SU-DHL-6 (cell line): ENCODE results near the gene NIF3L1.

Experiments used
- H2AFZ ChIP-seq: fragments of 200-600 bp; sonication (generic); 2 replicates; pipeline ENCODE4 v1.6.1; 2014; ENCODE audit warnings: low read depth, mild to moderate bottlenecking, moderate library complexity, mixed read lengths, antibody characterized with exemption, low read length; ENCODE audit not compliant: severe bottlenecking
- H3F3A ChIP-seq: fragments of 200-600 bp; shearing (Covaris generic); 2 replicates; pipeline ENCODE4 v1.6.0; 2016; ENCODE audit warnings: antibody characterized with exemption, mild to moderate bottlenecking; ENCODE audit not compliant: insufficient read depth
- H3K27ac ChIP-seq: fragments of 200-600 bp; sonication (generic); 2 replicates; pipeline ENCODE4 v1.5.1; 2016; ENCODE audit warnings: low read depth, mild to moderate bottlenecking, low read length, moderate library complexity, mixed read lengths
- H3K27me3 ChIP-seq: fragments of 200-600 bp; sonication (generic), shearing (Covaris generic); 2 replicates; pipeline ENCODE4 v1.6.0; 2014; ENCODE audit warnings: mild to moderate bottlenecking, low read length
- H3K36me3 ChIP-seq: fragments of 200-600 bp; sonication (generic); 2 replicates; pipeline ENCODE4 v1.6.1; 2014; ENCODE audit warnings: mild to moderate bottlenecking, low read length, mixed read lengths
- H3K4me2 ChIP-seq: fragments of 300-600, 200-600 bp; shearing (Covaris generic), sonication (generic); 2 replicates; pipeline ENCODE4 v1.6.0; 2014; ENCODE audit warnings: low read length, low read depth, mild to moderate bottlenecking; ENCODE audit not compliant: poor library complexity, severe bottlenecking
- H3K4me3 ChIP-seq: fragments of 200-600 bp; sonication (generic); 2 replicates; pipeline ENCODE4 v1.5.1; 2014; ENCODE audit warnings: antibody characterized with exemption, low read length, mild to moderate bottlenecking, mixed read lengths; ENCODE audit not compliant: insufficient read depth, poor library complexity, severe bottlenecking
- H3K79me2 ChIP-seq: fragments of 200-600 bp; sonication (generic); 2 replicates; pipeline ENCODE4 v1.6.1; 2014; ENCODE audit warnings: mild to moderate bottlenecking, low read length, moderate library complexity; ENCODE audit not compliant: insufficient read depth
- H3K9ac ChIP-seq: fragments of 200-600 bp; sonication (generic); 2 replicates; pipeline ENCODE4 v1.7.0; 2014; ENCODE audit warnings: mild to moderate bottlenecking, low read length
- H3K9me2 ChIP-seq: fragments of 200-600 bp; sonication (generic); replicated peaks from 2 replicates; pipeline ENCODE4 v1.6.1; 2014; ENCODE audit warnings: low read length; ENCODE audit not compliant: insufficient read depth
- H3K9me3 ChIP-seq: fragments of 200-600 bp; sonication (generic); 2 replicates; pipeline ENCODE4 v1.6.1; 2014; ENCODE audit warnings: low read length, mixed read lengths; ENCODE audit not compliant: insufficient read depth
- H4K20me1 ChIP-seq: fragments of 200-600 bp; sonication (generic); 2 replicates; pipeline ENCODE4 v1.6.1; 2014; ENCODE audit warnings: low read depth, mild to moderate bottlenecking, antibody characterized with exemption, low read length, moderate library complexity, mixed read lengths
- EZH2phosphoT487 ChIP-seq: fragments of 200-600 bp; sonication (generic), shearing (Covaris generic); conservative IDR thresholded peaks from 2 replicates; pipeline ENCODE4 v1.6.1; 2018; ENCODE audit warnings: mild to moderate bottlenecking, antibody characterized with exemption, low read length, moderate library complexity, mixed read lengths
- TF ChIP-seq, protein P1 (sequence below): fragments of 200-600 bp; sonication (generic); IDR thresholded peaks from one replicate; pipeline ENCODE4 v1.5.1; 2017; ENCODE audit warnings: antibody characterized with exemption, mild to moderate bottlenecking, low read length, moderate library complexity; ENCODE audit not compliant: insufficient read depth, poor library complexity, severe bottlenecking

The NIF3L1 gene

DNA sequence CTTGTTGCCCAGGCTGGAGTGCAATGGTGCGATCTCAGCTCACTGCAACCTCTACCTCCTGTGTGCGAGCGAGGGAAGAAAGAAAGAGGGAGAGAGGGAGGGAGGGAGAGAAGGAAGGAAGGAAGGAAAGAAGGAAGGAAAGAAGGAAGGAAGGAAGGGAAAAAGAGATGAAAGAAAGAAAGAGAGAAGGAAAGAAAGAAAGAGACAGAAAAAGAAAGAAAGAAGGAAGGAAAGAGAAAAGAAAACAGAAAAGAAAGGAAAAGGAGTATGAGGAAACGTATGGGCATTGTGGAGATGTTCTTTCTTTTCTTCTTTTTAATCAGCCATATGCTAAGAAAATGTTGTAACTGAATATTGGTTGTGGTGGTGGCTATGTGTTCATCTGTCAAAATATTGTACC lies 41.2 kb upstream of the NIF3L1 start:
- Histone ChIP-seq H2AFZ (no peak overlapping the region), H3K9ac (no peak overlapping the region), H3F3A (peaks cover 43% of the 10 kb centered on the region), H3K4me2 (no peak overlapping the region), H3K4me3 (no peak overlapping the region), H3K36me3 (peaks cover 9% of the 10 kb centered on the region), H3K79me2 (no peaks in the 10 kb centered on the region), H3K9me3 (no peaks in the 10 kb centered on the region), H3K9me2 (no peaks in the 10 kb centered on the region), H4K20me1 (peaks cover 3% of the 10 kb centered on the region; the same call in 1 of the 2 replicates), H3K27ac (no peak overlapping the region), H3K27me3 (no peaks in the 10 kb centered on the region)
- no peak for TF ChIP-seq EZH2phosphoT487
- TF ChIP-seq, protein P1, sequence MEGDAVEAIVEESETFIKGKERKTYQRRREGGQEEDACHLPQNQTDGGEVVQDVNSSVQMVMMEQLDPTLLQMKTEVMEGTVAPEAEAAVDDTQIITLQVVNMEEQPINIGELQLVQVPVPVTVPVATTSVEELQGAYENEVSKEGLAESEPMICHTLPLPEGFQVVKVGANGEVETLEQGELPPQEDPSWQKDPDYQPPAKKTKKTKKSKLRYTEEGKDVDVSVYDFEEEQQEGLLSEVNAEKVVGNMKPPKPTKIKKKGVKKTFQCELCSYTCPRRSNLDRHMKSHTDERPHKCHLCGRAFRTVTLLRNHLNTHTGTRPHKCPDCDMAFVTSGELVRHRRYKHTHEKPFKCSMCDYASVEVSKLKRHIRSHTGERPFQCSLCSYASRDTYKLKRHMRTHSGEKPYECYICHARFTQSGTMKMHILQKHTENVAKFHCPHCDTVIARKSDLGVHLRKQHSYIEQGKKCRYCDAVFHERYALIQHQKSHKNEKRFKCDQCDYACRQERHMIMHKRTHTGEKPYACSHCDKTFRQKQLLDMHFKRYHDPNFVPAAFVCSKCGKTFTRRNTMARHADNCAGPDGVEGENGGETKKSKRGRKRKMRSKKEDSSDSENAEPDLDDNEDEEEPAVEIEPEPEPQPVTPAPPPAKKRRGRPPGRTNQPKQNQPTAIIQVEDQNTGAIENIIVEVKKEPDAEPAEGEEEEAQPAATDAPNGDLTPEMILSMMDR = no peak

DNA sequence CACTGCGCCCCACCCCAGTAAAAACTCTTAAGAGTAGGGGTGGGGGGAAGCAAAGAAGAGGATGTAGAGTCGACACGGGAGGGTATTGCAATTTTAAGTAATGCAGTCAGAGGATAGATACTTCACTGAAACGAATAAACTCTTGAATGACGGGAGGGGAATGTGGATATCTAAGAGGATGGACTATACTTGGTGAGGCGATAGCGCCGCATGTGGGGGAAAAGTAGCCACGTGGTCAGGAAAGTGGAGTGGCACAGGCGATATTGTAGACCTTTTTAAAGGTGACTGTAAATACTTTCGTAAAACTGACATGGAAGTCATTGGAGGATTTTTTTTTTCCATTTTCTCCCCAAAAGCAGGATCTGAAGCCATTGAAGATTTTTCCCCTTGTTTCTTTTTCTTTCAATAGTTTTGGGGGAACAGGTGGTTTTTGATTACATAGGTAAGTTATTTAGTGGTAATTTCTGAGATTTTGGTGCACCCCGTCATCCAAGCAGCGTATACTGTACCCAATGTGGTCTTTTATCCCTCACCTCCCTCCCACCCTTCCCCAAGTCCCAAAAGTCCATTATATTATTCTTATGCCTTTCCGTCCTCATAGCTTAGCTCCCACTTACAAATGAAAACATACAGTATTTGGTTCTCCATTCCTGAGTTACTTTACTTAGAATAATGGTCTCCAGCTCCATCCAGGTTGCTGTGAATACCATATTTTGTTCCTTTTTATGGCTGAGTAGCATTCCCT lies 38.5 kb upstream of the NIF3L1 start:
- Histone ChIP-seq H2AFZ (no peak overlapping the region), H3F3A (peaks cover 64% of the 10 kb centered on the region), H3K9me3 (no peaks in the 10 kb centered on the region), H3K27me3 (no peaks in the 10 kb centered on the region), H3K27ac (no peak overlapping the region), H3K9ac (no peak overlapping the region), H3K4me2 (no peak overlapping the region), H3K4me3 (no peak overlapping the region), H3K36me3 (peaks cover 29% of the 10 kb centered on the region), H3K9me2 (no peaks in the 10 kb centered on the region), H4K20me1 (peaks cover 5% of the 10 kb centered on the region), H3K79me2 (no peaks in the 10 kb centered on the region)
- TF ChIP-seq, protein P1 = no peak
- TF ChIP-seq EZH2phosphoT487 = no peak

- Histone ChIP-seq H3K4me2 (no peak overlapping the region), H3K9me3 (no peaks in the 10 kb centered on the region), H3K79me2 (peaks cover 4% of the 10 kb centered on the region; the same call in 1 of the 2 replicates), H4K20me1 (peaks cover 5% of the 10 kb centered on the region), H3K27ac (no peak overlapping the region), H3K27me3 (no peaks in the 10 kb centered on the region), H3K9me2 (no peaks in the 10 kb centered on the region), H2AFZ (no peak overlapping the region), H3K9ac (no peak overlapping the region), H3K36me3 (peaks cover 34% of the 10 kb centered on the region), H3K4me3 (no peak overlapping the region), H3F3A (peaks cover 68% of the 10 kb centered on the region)
- TF ChIP-seq, protein P1 = no peak
- TF ChIP-seq EZH2phosphoT487 = no peak
Observed at GRCh38 chr2:200851398-200852248, 37.5 kb upstream of the NIF3L1 start.
